Motor neuron (in vitro differentiated cells): ENCODE results near the gene DCTD. TPM values are rescaled to one million over a fixed set of nuclear protein-coding genes. Genes with fewer than 3 reads are reported as not detected.

Source experiments
- ATAC-seq, 8 experiments: fragments of 200-7000 bp; cut with Tn5 transposase; replicated peaks in 6 of 8; 2 replicates each; pipeline ENCODE4 v1.8.0; 2021; ENCODE audit warnings: mild to moderate bottlenecking in 8 of 8, moderate library complexity in 8 of 8
- H3K27ac ChIP-seq, 2 donors: fragments of 250-450 bp; sonication (Bioruptor Pico); 2 replicates each; pipeline ENCODE4 v1.9.0; 2021; ENCODE audit warnings: antibody characterized with exemption in 2 of 2, mild to moderate bottlenecking in 2 of 2, moderate library complexity in 1 of 2
- H3K4me1 ChIP-seq, 2 donors: fragments of 250-450 bp; sonication (Bioruptor Pico); replicated peaks in 1 of 2; 2 replicates each; pipeline ENCODE4 v1.6.1; 2021; ENCODE audit warnings: antibody characterized with exemption in 2 of 2, mild to moderate bottlenecking in 2 of 2, moderate library complexity in 1 of 2
- H3K4me3 ChIP-seq, 5 donors: fragments of 250-450 bp; sonication (Bioruptor Pico); 2 replicates each; pipeline ENCODE4 v1.9.0; 2021; ENCODE audit warnings: antibody characterized with exemption in 5 of 5, mild to moderate bottlenecking in 5 of 5, moderate library complexity in 4 of 5
- WGBS, 10 experiments: fragments of 450-650 bp; shearing (Covaris generic); methylation state at CpG; one replicate each; pipeline ENCODE4 v1.0.0; 2022; 5-methylcytosine and 5-hydroxymethylcytosine counted together
- in situ Hi-C, 9 experiments: fragments of 400-800 bp; cut with MboI; loops; one replicate each; pipeline ENCODE4 v1.15.0; 2021; ENCODE audit warnings: low sequenced_read_pairs in 9 of 9, low pct_unique_long_range_greater_than_20kb in 2 of 9; ENCODE audit not compliant: unreplicated experiment in 9 of 9
- total RNA-seq, 8 experiments: library from RNA; unstranded; fragments of 300-600 nt; gene quantifications; 2 replicates each; pipeline versions ENCODE4 v1.2.3 to v1.2.4, GENCODE V29; 2022

DCTD gene
- total RNA-seq, 8 experiments from 2014 or later, result 26.8 to 99.4 (median 55.5) TPM

DNA sequence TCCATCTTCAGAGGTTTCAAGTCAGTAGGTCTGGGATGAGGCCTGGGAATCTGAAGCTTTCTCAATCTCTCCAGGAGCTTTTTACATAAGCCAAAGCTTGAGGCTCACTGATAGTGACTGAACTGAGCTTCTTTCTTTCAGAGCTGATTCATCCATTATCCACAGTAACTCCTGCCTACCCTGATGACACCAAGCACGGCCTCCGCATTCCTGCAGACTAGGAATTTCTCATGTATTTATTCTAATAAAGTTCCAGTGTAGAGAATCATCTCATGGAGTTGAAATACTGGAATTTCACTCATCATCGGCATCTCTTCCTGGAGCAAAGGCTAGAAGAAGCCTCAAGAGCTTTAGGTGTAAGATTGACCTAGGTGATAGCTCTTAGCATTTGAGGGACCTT lies 12.1 kb upstream of the DCTD start:
- H3K4me1 ChIP-seq, result peaks cover 0 to 9% of the 10 kb centered on the region in 2 donors
- in situ Hi-C loops, result loop anchor here in 4 of 9 experiments (25.0 kb wide), 3 partner anchors 133 to 483 kb away; no protein-coding TSS in a partner anchor
- H3K4me3 ChIP-seq, result no peak overlapping the region
- H3K27ac ChIP-seq, result no peak overlapping the region
- peak in 3 of 8 experiments; percentile 62 to 88 (median 71) for ATAC-seq
- 0 to 100% (median 73%) methylated on average over 1 to 3 of the region's 3 CpGs; no CpG with 5 or more reads in 2 of the 10 experiments for WGBS, 10 experiments

DNA sequence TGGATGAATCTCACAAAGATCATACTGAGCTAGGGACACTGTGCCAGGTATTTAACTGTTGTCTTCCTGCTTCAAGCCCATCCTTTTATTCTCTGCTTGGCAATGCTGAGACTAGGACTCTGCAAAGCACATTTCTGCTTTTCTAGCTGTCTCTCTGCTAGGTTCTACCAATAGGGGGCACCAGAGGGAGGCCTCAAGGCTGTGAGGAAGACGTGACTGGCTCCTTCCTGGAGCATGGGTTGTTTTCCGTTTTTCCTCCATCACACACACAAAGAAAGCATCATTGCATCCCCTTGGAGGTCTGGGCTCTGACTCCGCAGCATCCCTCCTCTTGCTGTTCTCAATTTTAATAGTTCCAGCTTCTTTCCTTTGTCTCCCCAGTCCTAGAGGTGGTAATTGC lies 10.9 kb upstream of the DCTD start:
- 30 to 100% (median 82%) methylated on average over 1 to 3 of the region's 3 CpGs; no CpG with 5 or more reads in 3 of the 10 experiments for WGBS, 10 experiments
- H3K4me1 ChIP-seq, result peaks cover 3 to 9% of the 10 kb centered on the region in 2 donors
- H3K27ac ChIP-seq, result no peak overlapping the region
- ATAC-seq, result peak in 1 of 8 experiments; percentile 23
- H3K4me3 ChIP-seq, result no peak overlapping the region
- in situ Hi-C loops, result loop anchor here in 4 of 9 experiments (25.0 kb wide), 3 partner anchors 134 to 484 kb away; no protein-coding TSS in a partner anchor

DNA sequence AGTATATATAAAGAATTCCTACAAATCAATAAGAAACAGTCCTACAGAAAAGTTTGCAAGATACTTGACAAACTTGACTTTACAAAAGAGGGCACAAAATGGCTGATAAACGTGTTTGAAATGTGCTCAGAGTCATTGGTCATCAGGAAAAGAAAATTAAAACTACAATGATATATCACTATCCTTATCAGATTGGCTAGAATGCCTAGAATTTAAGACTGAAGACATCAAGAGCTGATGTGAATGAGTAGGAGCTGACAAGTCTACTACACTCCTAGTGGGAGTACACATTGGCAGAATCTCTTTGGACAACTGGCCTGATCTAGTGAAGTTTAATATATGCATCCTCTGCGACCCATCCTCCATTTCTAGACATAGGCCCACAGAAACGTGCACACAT lies 10.3 kb upstream of the DCTD start:
- Histone ChIP-seq H3K4me3 (no peak overlapping the region), H3K27ac (no peak overlapping the region), H3K4me1 (peaks cover 5 to 12% of the 10 kb centered on the region in 2 donors)
- ATAC-seq, result no peak
- in situ Hi-C loops, result loop anchor here in 4 of 9 experiments (25.0 kb wide), 3 partner anchors 135 to 485 kb away; no protein-coding TSS in a partner anchor
- 23 to 84% (median 63%) methylated on average over 1 to 3 of the region's 3 CpGs; no CpG with 5 or more reads in 1 of the 10 experiments for WGBS, 10 experiments

DNA sequence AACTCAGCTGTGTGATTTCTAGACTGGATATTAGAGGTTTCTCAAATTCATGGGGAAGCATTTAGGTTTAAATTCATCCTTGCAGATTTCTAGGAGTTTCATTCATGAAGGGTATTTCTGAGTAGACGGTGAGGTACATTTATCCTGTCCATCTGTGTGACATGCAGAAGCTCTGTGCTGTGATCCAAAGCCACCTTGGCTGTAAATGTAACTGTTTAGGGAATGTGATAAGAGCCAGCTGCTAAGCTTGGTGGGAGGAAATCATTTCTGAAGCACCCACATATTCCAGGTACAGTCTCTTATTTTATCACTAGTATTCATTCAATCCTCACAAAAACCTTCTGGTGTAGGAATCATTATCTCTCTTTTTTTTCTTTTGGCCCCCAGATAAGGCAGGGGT lies 8.7 kb upstream of the DCTD start:
- H3K4me1 ChIP-seq, result peaks cover 8 to 15% of the 10 kb centered on the region in 2 donors
- WGBS, 10 experiments, result 80 to 100% (median 100%) methylated on average over 1 of the region's 1 CpG; no CpG with 5 or more reads in 4 of the 10 experiments
- no peak overlapping the region for H3K27ac ChIP-seq
- in situ Hi-C loops, result loop anchor here in 4 of 9 experiments (25.0 kb wide), 3 partner anchors 136 to 486 kb away; no protein-coding TSS in a partner anchor
- H3K4me3 ChIP-seq, result no peak overlapping the region
- ATAC-seq, result no peak

DNA sequence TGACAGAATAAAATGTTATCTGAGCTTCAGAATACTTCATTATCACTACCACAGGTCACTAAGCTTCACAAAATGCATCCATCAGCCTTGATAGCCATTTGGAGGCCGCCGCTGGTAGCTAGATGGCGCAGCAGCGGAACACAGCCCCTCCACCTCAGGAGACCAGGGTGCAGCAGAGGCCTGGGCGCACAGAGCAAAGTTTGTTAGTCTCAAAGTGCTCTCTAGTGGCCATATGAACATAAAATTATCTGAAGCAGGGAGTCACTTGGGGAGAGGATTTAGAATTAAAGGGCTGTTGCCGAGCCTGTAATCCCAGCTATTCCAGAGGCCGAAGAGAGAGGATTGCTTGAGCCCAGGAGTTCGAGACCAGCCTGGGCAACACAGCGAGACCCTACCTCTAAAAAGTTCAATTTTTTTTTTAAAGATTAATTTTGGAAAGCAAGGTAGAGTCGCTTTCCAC lies 8.1 kb upstream of the DCTD start:
- Histone ChIP-seq H3K4me3 (no peak overlapping the region), H3K27ac (no peak overlapping the region), H3K4me1 (peaks cover 8 to 15% of the 10 kb centered on the region in 2 donors)
- 21 to 100% (median 60%) methylated on average over 1 to 9 of the region's 10 CpGs; no CpG with 5 or more reads in 1 of the 10 experiments for WGBS, 10 experiments
- in situ Hi-C loops, result loop anchor here in 4 of 9 experiments (25.0 kb wide), 3 partner anchors 137 to 487 kb away; no protein-coding TSS in a partner anchor
- peak in 7 of 8 experiments; percentile 81 to 100 (median 99) for ATAC-seq

DNA sequence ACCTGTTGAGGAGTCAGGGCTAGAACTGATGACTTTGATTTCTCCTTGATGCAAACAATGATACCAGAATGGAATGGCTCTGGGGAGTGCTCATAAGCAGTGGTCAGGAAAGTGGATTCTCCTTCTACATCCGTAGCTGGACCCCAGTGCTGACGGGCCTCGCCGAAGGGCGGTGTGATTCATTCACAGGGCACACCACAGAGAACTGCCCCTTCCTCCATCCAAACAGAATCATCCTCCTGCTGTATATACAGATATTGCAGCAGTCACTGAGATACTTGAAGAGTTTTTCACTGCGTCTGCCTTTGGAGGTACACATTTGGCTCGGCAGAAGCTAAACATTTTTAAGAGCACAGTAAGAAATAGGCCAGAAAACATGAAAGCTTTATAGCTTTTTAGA lies 7.3 kb upstream of the DCTD start:
- ATAC-seq, result peak in 1 of 8 experiments; percentile 1
- Histone ChIP-seq H3K4me1 (peaks cover 8 to 16% of the 10 kb centered on the region in 2 donors), H3K4me3 (no peak overlapping the region), H3K27ac (no peak overlapping the region)
- 80 to 100% (median 93%) methylated on average over 1 to 6 of the region's 7 CpGs; no CpG with 5 or more reads in 4 of the 10 experiments for WGBS, 10 experiments
- in situ Hi-C loops, result no loop called here

DNA sequence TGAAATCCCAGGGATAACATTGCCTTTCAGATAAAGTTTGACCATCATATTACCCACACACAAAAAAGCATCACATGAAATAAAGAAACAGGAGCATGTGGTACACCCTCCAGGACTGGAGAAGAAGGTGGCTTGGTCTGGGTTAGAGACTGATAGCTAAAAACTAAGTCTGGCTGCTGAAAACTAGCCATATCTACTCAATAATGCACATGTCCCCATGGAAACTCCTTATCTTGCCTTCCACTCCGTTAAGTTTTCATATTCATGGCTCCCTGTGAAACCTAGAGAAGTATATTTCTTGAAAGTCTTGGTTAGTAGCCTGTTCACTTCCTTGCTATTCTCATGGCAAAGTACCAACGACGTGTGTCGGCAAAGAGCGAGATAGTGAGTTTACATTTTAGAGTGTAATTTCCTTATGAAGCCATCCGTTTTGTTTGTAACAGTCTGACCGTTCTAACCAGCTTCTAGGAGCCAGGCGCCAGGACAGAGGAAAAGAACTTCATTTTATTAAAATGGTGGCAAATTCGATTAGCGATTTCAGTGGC lies 6.7 kb upstream of the DCTD start:
- 82 to 99% (median 93%) methylated on average over 4 to 10 of the region's 10 CpGs for WGBS, 10 experiments

DNA sequence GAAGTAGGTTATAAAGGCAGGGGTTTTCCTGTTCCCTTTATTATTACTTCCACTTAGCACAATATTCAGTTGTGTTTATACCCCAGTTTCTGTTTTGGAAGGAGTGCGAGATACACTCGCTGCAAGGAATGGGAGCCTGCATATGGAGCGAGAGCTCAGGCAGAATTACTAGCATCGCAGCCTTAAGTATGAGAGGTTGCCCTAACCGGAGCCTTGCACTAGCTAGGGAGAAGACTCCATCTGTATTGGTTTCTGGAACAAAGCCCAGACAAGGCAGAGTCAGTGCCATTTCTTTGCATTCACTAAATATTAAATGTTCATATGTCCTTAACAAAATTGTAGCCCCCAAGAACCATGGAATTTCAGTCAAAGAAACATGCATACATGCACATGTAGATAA lies 6.2 kb upstream of the DCTD start:
- Histone ChIP-seq H3K4me3 (no peak overlapping the region), H3K4me1 (peaks cover 14 to 28% of the 10 kb centered on the region in 2 donors), H3K27ac (no peak overlapping the region)
- no peak for ATAC-seq
- in situ Hi-C loops, result no loop called here
- WGBS, 10 experiments, result 31 to 100% (median 80%) methylated on average over 1 to 5 of the region's 5 CpGs; no CpG with 5 or more reads in 1 of the 10 experiments

More for the DNA sequence above, 6.7 kb upstream of the DCTD start:
- Histone ChIP-seq H3K27ac (no peak overlapping the region), H3K4me3 (no peak overlapping the region), H3K4me1 (peaks cover 9 to 23% of the 10 kb centered on the region in 2 donors)
- in situ Hi-C loops, result no loop called here
- no peak for ATAC-seq

DNA sequence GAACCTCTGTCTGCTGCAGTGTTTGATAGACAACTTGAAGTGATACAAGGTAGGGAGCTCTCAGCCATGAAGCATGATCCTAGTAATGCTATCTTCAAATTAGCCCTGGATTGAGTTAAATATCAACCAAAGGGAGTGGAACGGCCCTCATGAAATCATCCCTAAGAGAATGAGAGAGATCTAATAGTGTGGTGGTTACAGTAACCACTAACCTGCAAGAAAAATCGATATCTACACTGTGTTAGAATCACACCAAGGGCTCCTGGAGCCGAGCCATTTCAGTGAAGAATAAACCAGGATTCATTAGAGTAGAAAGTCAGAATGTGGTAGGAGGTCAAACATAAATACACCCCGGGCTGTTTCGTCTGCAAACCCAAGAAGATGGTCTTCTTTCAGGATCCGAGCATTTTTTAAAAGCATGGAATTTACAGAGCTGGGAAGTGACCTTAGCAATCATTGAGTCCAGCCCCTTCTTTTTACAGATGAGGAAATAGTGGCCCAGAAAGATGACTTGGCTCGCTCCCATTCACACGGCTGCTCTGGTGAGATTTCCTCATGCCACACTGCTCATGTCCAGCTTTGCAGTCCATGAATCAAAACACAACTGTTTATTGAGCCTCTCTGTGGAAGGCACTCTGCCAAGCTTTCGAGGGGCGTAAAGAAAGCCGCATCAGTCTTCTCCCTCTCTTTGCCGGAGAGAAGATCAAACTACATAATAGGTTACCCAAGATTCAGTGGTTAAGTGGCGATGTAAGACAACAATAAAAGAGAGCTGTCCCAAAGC lies 5.5 kb upstream of the DCTD start:
- 20 to 92% (median 75%) methylated on average over 1 to 12 of the region's 13 CpGs for WGBS, 10 experiments
- peaks cover 18 to 32% of the 10 kb centered on the region in 2 donors for H3K4me1 ChIP-seq
- H3K4me3 ChIP-seq, result no peak overlapping the region
- in situ Hi-C loops, result no loop called here
- no peak overlapping the region for H3K27ac ChIP-seq
- ATAC-seq, result peak in 3 of 8 experiments; percentile 9 to 18 (median 10)

DNA sequence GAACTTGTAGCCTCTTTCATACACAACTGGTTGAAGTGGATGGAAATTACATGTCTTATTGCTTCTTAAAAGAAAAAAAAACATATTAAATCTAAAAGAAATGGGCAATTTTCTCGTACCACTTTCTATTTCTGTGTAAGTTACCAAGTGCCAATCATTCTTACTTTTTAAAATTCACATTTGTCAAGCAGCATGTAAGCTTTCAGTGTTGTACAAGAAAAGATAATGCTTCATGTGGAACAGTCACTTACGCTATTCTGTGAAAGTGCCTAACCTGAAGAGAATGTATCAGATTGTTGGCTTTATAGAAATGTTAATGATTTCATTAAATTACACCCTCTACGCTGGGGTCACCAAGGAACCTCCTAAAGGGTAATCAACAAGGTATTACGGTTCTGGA lies 4.4 kb upstream of the DCTD start:
- Histone ChIP-seq H3K4me1 (peaks cover 18 to 32% of the 10 kb centered on the region in 2 donors), H3K27ac (no peak overlapping the region), H3K4me3 (no peak overlapping the region)
- in situ Hi-C loops, result no loop called here
- 73 to 100% (median 92%) methylated on average over 2 to 4 of the region's 4 CpGs for WGBS, 10 experiments
- no peak for ATAC-seq

DNA sequence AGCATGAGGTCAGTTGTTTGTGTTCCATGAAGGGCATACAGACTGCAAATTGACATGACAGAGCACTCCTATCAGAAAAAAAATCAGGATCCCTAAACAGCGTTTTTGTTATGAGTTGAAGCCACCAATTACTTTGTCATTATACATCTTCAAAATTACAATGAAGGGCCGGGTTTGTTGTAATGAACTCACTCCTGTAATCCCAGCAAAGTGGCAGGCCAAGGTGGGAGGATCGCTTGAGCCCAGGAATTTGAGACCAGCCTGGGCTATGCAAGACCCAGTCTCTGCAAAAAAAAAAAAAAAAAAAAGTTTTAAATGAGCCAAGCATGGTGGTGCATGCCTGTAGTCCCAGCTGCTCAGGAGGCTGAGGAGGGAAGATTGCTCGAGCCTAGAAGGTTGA lies 3.5 kb upstream of the DCTD start:
- H3K4me1 ChIP-seq, result peaks cover 24 to 37% of the 10 kb centered on the region in 2 donors
- no peak overlapping the region for H3K27ac ChIP-seq
- 62 to 96% (median 79%) methylated on average over 1 to 4 of the region's 4 CpGs; no CpG with 5 or more reads in 2 of the 10 experiments for whole genome bisulfite sequencing, 10 experiments
- in situ Hi-C loops, result no loop called here
- H3K4me3 ChIP-seq, result no peak overlapping the region
- no peak for ATAC-seq

DNA sequence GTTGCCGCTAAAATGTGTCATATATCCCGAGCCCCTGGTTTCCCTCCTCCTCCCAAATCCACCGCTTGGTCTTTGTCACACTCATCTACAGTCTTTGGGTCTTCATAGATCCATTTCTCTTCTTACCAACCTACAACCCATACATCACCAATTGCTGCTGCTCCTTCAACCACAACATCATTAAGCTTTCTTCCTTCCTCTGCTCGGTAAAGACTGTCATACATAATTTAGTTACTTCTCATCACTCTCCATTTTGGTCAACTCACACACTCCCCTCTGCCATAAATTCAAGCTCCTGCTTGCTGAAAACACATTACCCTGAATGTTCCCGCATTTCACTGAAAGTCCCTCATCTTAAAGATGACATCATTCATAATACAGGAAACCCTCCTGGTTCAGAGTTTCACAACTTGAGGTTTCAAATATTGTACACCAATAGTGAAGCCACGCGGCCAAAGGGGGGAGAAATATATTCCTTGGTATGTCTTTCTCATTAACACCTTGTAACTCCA lies 1.7 kb upstream of the DCTD start:
- H3K4me1 ChIP-seq, result peaks cover 24 to 28% of the 10 kb centered on the region in 2 donors
- 58 to 100% (median 82%) methylated on average over 2 to 7 of the region's 7 CpGs; no CpG with 5 or more reads in 1 of the 10 experiments for WGBS, 10 experiments
- in situ Hi-C loops, result no loop called here
- H3K4me3 ChIP-seq, result peak overlapping the region in 1 of 5 donors; percentile 45
- ATAC-seq, result peak in 1 of 8 experiments; percentile 2
- no peak overlapping the region for H3K27ac ChIP-seq
